Panc1 (cell line): ENCODE data around the gene CRADD. TPM values are rescaled to one million over a fixed set of nuclear protein-coding genes. Genes with fewer than 3 reads are reported as not detected.

Experiments used
- ATAC-seq: fragments of 200-7000 bp; cut with Tn5 transposase; 2 replicates; pipeline ENCODE4 v1.9.1; 2020; ENCODE audit warnings: mild to moderate bottlenecking, moderate library complexity
- BruUV-seq: library from RNA; stranded (reverse); fragments of 400-500 nt; replicated peaks from 2 replicates; lab custom pipeline; 2021; lab: Mats Ljungman, UMichigan
- CTCF ChIA-PET: fragments of 300-600 bp; sonication (Branson Sonifier 250); formaldehyde crosslinking; loops from one replicate; lab custom pipeline; 2022; ENCODE audit warnings: antibody characterized with exemption; lab: Charles Lee
- POLR2A ChIA-PET: fragments of 300-600 bp; sonication (Branson Sonifier 250); formaldehyde crosslinking; loops from one replicate; lab custom pipeline; 2022; ENCODE audit warnings: antibody characterized with exemption; lab: Charles Lee
- DNase-seq: peaks from one replicate; pipeline ENCODE4 v3.0.0-alpha.2; 2010; ENCODE audit warnings: low read depth, low spot score
- H3K27ac ChIP-seq: 2 replicates; pipeline ENCODE4 v1.5.1; 2011; ENCODE audit warnings: mild to moderate bottlenecking, low read length, inconsistent platforms
- H3K27me3 ChIP-seq: fragments of 200-500 bp; sonication (Bioruptor generic); 2 replicates; pipeline ENCODE4 v1.6.0; 2014; ENCODE audit warnings: low read length, inconsistent platforms; ENCODE audit not compliant: control insufficient read depth, insufficient read depth
- H3K36me3 ChIP-seq: fragments of 200-500 bp; sonication (Bioruptor generic); 2 replicates; pipeline ENCODE4 v1.5.1; 2014; ENCODE audit warnings: inconsistent platforms, mild to moderate bottlenecking, low read length, moderate library complexity; ENCODE audit not compliant: control insufficient read depth, insufficient read depth
- H3K4me1 ChIP-seq: 2 replicates; pipeline ENCODE4 v1.5.1; 2011; ENCODE audit warnings: inconsistent platforms, mild to moderate bottlenecking, low read length, moderate library complexity; ENCODE audit not compliant: control insufficient read depth, insufficient read depth
- H3K4me3 ChIP-seq, 2 experiments: 2 replicates each; pipeline ENCODE4 v1.5.1; 2011 to 2012; ENCODE audit warnings: low read depth in 2 of 2, low read length in 2 of 2, mild to moderate bottlenecking in 2 of 2, inconsistent platforms in 1 of 2, moderate library complexity in 1 of 2
- H3K9me3 ChIP-seq: fragments of 200-500 bp; sonication (Bioruptor generic); 2 replicates; pipeline ENCODE4 v1.5.1; 2014; ENCODE audit warnings: low read depth, mild to moderate bottlenecking, inconsistent platforms, low read length, moderate library complexity; ENCODE audit not compliant: control insufficient read depth, insufficient read depth
- CTCF ChIP-seq: fragments of 450-650 bp; IDR thresholded peaks from 2 replicates; pipeline ENCODE4 v1.5.1; 2017; ENCODE audit warnings: mild to moderate bottlenecking
- POLR2AphosphoS5 ChIP-seq: IDR thresholded peaks from 2 replicates; pipeline ENCODE4 v1.6.1; 2012; ENCODE audit warnings: mild to moderate bottlenecking, low read depth, low read length, moderate library complexity
- REST ChIP-seq, 2 experiments: IDR thresholded peaks; 2 replicates each; pipeline ENCODE4 v1.6.1; 2011 to 2012; ENCODE audit warnings: low read depth in 2 of 2, control low read depth in 1 of 2, low read length in 1 of 2, mild to moderate bottlenecking in 1 of 2, moderate library complexity in 1 of 2; ENCODE audit not compliant: insufficient read depth in 1 of 2
- SIN3A ChIP-seq: IDR thresholded peaks from 2 replicates; pipeline ENCODE4 v1.6.1; 2012; ENCODE audit warnings: low read depth, mild to moderate bottlenecking, low read length, moderate library complexity, borderline replicate concordance; ENCODE audit not compliant: insufficient read depth
- TCF7L2 ChIP-seq: IDR thresholded peaks from 2 replicates; pipeline ENCODE4 v1.6.1; 2011; ENCODE audit warnings: mild to moderate bottlenecking, low read depth, low read length, inconsistent platforms
- in situ Hi-C: cut with HindIII; loops from 2 replicates; pipeline ENCODE4 v1.10.0; 2016; ENCODE audit warnings: low sequenced_read_pairs, low pct_unique_long_range_greater_than_20kb
- intact Hi-C: fragments of 100-400 bp; cut with micrococcal nuclease; formaldehyde crosslinking; loops from one replicate; pipeline ENCODE4 v1.10.0; 2022; ENCODE audit not compliant: unreplicated experiment
- total RNA-seq: library from RNA; stranded (reverse); gene quantifications from one replicate; pipeline ENCODE4 v1.2.1, GENCODE V29; 2021; ENCODE audit not compliant: unreplicated experiment

Gene CRADD
- total RNA-seq, 1 experiment from 2014 or later = 7.0 TPM

DNA sequence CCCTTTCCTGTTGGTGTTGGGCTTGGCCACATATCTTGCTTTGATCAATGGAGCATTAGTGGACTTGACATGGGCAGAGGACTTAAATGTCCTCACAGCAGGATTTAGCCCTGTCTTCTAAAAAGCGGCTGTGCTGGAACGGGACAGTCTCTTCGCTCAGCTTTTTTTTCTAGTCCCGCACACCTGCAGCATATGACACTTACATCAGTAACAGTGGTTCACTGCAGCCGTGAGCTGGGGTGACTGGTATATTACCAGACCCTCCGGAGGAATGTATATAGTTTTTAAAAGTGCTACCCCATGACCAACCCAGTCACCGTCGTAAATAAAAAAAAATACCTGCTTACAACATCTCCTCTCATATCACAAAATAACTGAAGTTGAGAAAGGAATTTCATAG, 164.5 kb downstream of the CRADD start:
- intact Hi-C loops = no loop called here
- no peak for TF ChIP-seq SIN3A
- TF ChIP-seq TCF7L2 = no peak
- TF ChIP-seq CTCF = no peak
- TF ChIP-seq REST (IDR thresholded peaks at IDR 0.05; ENCODE audit: insufficient read depth in 1 of 2, low read depth in 2 of 2, low read length in 1 of 2) = no peak
- no peak for TF ChIP-seq POLR2AphosphoS5
- ChIA-PET CTCF (no interaction called here), POLR2A (no interaction called here)
- in situ Hi-C loops = no loop called here
- no TSS peak for BruUV-seq
- Histone ChIP-seq H3K9me3 (no peaks in the 10 kb centered on the region), H3K4me3 (no peak overlapping the region), H3K27ac (no peak overlapping the region), H3K4me1 (no peaks in the 10 kb centered on the region), H3K27me3 (no peaks in the 10 kb centered on the region), H3K36me3 (no peaks in the 10 kb centered on the region)
- DNase-seq (no peak), ATAC-seq (no peak)

- Histone ChIP-seq H3K27ac (no peak overlapping the region), H3K4me3 (no peak overlapping the region), H3K27me3 (no peaks in the 10 kb centered on the region), H3K9me3 (no peaks in the 10 kb centered on the region), H3K4me1 (no peaks in the 10 kb centered on the region), H3K36me3 (no peaks in the 10 kb centered on the region)
- ChIA-PET CTCF (no interaction called here), POLR2A (no interaction called here)
- no TSS peak for BruUV-seq
- no peak for DNase-seq
- intact Hi-C loops (no loop called here), in situ Hi-C loops (no loop called here)
- no peak for ATAC-seq
- no peak for TF ChIP-seq SIN3A
- no peak for TF ChIP-seq POLR2AphosphoS5
- no peak for TF ChIP-seq REST (IDR thresholded peaks at IDR 0.05; ENCODE audit: insufficient read depth in 1 of 2, low read depth in 2 of 2, low read length in 1 of 2)
- TF ChIP-seq CTCF = no peak
- no peak for TF ChIP-seq TCF7L2
These were observed 167.1 kb downstream of the CRADD start for GRCh38 chr12:93844164-93844784.
